ENCODE results near the gene HIBCH.

DNA sequence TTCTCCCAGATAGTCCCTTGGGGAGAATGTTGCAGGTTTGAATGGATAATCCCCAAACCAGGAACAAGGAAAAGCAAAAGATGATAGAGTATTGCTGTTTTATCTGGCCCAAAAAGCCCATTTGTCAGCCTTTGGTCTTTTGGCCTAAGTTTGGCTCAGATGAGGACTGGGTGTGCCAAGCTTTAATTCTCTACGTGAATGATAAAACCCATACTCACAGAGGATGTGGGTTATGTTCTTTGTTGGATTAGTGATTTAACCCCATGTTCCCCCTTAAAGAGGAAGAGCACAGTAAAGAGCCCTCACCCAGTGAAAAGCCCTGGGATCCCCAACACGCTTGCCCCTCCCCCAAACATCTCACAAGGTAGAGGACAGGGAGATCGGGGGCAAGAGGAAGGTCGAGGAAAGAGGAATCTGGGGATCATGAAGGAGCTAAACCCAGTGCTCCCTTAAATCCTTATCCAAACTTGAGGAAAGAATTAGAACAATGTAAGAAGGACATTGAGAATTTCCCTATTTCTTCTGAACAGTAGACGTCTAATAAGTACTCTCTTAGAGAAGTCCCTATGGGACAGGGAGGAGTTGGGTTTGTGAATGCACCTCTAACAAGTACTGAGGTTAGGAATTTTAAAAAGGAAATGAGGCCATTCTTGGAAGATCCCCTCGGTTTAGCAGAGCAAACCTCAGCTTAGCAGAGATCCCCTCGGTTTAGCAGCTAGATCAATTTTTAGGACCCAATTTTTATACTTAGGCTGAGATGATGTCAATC lies 105.0 kb downstream of the HIBCH start:
- TF ChIP-seq YY1 (IDR thresholded peaks at IDR 0.05; ENCODE audit: insufficient read depth, insufficient read length) (no peak), ZNF274 (IDR thresholded peaks at IDR 0.05; ENCODE audit: low read depth, low read length) (no peak)
